ENCODE measurements around the gene FLVCR1. TPM values are rescaled to one million over a fixed set of nuclear protein-coding genes. Genes with fewer than 3 reads are reported as not detected.

Gene FLVCR1
- total RNA-seq: 38.8 TPM

DNA sequence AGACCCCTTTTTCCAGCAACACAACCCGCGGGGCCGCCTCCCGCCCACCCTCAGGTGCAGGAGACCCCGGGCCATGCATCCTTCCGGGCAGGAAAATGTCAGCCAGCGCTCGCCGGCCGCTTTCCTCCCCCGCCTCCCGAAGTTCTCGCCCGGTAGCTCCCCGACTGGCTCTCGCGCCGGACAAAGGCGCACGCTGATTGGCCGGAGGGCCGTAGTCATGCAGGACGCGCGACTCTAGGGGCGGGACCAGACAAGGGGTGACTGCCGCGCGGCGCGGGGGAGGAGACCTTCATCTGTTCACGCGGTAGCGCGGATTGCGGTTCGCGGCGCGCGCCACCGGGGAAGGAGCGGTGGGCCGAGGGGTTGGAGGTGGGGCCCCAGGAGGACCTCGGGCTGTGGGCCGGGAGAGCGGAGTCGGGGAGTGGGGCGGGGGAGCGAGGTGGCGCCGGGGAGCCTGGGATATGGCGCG, at the start of gene FLVCR1:
FLVCR1 (plus strand) TSS at position 284 of the 469 bp plus-strand sequence; CDS start at position 462, 178 bp downstream.

DNA sequence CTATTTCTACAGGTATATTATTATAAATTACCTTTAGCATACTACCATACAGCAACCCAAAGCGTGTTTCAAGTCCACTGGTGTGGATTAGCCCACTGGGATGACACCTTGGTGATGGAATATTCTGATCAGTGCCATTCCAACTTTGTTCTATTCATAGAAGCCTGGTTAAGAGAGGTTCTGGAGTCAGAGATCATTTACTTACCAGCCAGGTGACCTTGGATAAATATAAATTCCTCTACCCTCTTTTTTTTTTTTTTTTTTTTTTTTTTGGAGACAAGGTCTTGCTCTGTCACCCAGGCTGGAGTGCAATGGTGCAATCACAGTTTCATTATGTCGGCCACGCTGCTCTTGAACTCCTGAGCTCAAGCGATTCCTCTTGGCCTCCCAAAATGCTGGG, 10.5 kb upstream of the FLVCR1 start, which contains the start of gene SPATA45:
SPATA45 (minus strand) TSS at position 101 of the 400 bp plus-strand sequence. CDS start 11,500 bp downstream, outside the sequence.

Small RNAs within 50 kb of the gene (small RNA-seq; reads per million reads assigned to genes)
- gene AC104333.1 (not detected), gene AC104333.2 (not detected)

Other genes starting within 250 kb of the FLVCR1 start
- gene ATF3, start 249.5 kb upstream of the FLVCR1 start, total RNA-seq: 0.92 TPM
- gene BATF3, start 158.4 kb upstream of the FLVCR1 start, total RNA-seq: 7.4 TPM
- gene NSL1, start 66.5 kb upstream of the FLVCR1 start, total RNA-seq: 51.4 TPM
- 30.9 TPM for gene TATDN3, start 66.4 kb upstream of the FLVCR1 start, total RNA-seq
- 3.2 TPM for gene SPATA45, start 10.6 kb upstream of the FLVCR1 start, total RNA-seq
- 17.8 TPM for gene VASH2, start 92.3 kb downstream of the FLVCR1 start, total RNA-seq
- gene ANGEL2, start 157.6 kb downstream of the FLVCR1 start, total RNA-seq: 70.6 TPM
- 99.0 TPM for gene RPS6KC1, start 193.0 kb downstream of the FLVCR1 start, total RNA-seq